MM.1S (cell line): Measurements from ENCODE around the gene IVNS1ABP.

ENCODE experiments used
- DNase-seq: peaks from one replicate; pipeline ENCODE4 v3.0.0-alpha.2; 2015
- H2AFZ ChIP-seq: fragments of 300-600 bp; sonication (generic); 2 replicates; pipeline ENCODE4 v1.6.0; 2016; ENCODE audit warnings: antibody characterized with exemption, low read length
- H3F3A ChIP-seq: fragments of 300-600 bp; sonication (generic); 2 replicates; pipeline ENCODE4 v1.6.1; 2016; ENCODE audit warnings: mild to moderate bottlenecking, antibody characterized with exemption, low read length, moderate library complexity, mixed read lengths; ENCODE audit not compliant: insufficient read depth
- H3K27ac ChIP-seq: fragments of 300-600 bp; sonication (generic); 2 replicates; pipeline ENCODE4 v1.5.1; 2016; ENCODE audit warnings: mild to moderate bottlenecking, low read length
- H3K27me3 ChIP-seq: fragments of 300-600 bp; sonication (generic); replicated peaks from 2 replicates; pipeline ENCODE4 v1.6.0; 2016; ENCODE audit warnings: low read length; ENCODE audit not compliant: insufficient read depth
- H3K36me3 ChIP-seq: fragments of 300-600 bp; sonication (generic); replicated peaks from 2 replicates; pipeline ENCODE4 v1.6.1; 2016; ENCODE audit warnings: mild to moderate bottlenecking, low read length, mixed read lengths; ENCODE audit not compliant: insufficient read depth
- H3K4me1 ChIP-seq: fragments of 300-600 bp; sonication (generic); 2 replicates; pipeline ENCODE4 v1.6.1; 2016; ENCODE audit warnings: low read length, mixed read lengths
- H3K4me2 ChIP-seq: fragments of 300-600 bp; sonication (generic); 2 replicates; pipeline ENCODE4 v1.6.0; 2016; ENCODE audit warnings: low read depth, low read length
- H3K4me3 ChIP-seq: fragments of 300-600 bp; sonication (generic); 2 replicates; pipeline ENCODE4 v1.5.1; 2016; ENCODE audit warnings: low read length, mixed read lengths
- H3K79me2 ChIP-seq: fragments of 300-600 bp; sonication (generic); 2 replicates; pipeline ENCODE4 v1.6.1; 2016; ENCODE audit warnings: mixed run types, low read length, mixed read lengths
- H3K9ac ChIP-seq: fragments of 300-600 bp; sonication (generic); 2 replicates; pipeline ENCODE4 v1.6.1; 2016; ENCODE audit warnings: low read length, mixed read lengths
- H3K9me2 ChIP-seq: fragments of 300-600 bp; sonication (generic); replicated peaks from 2 replicates; pipeline ENCODE4 v1.6.1; 2016; ENCODE audit warnings: mild to moderate bottlenecking, low read length, mixed read lengths; ENCODE audit not compliant: insufficient read depth
- H3K9me3 ChIP-seq: fragments of 300-600 bp; sonication (generic); replicated peaks from 2 replicates; pipeline ENCODE4 v1.6.1; 2016; ENCODE audit warnings: mild to moderate bottlenecking, low read length, mixed read lengths; ENCODE audit not compliant: insufficient read depth
- H4K20me1 ChIP-seq: fragments of 300-600 bp; sonication (generic); 2 replicates; pipeline ENCODE4 v1.6.1; 2016; ENCODE audit warnings: mild to moderate bottlenecking, low read length, moderate library complexity, mixed read lengths; ENCODE audit not compliant: insufficient read depth
- CTCF ChIP-seq: fragments of 300-600 bp; sonication (generic); IDR thresholded peaks from 2 replicates; pipeline ENCODE4 v1.5.1; 2016; ENCODE audit warnings: antibody characterized with exemption, low read length, mixed read lengths
- EZH2 ChIP-seq: fragments of 300-600 bp; sonication (generic); optimal IDR thresholded peaks from 2 replicates; pipeline ENCODE3; 2017; ENCODE audit warnings: low read depth, mild to moderate bottlenecking, antibody characterized with exemption, low read length, mixed read lengths
- EZH2phosphoT487 ChIP-seq: fragments of 300-600 bp; sonication (generic); IDR thresholded peaks from 2 replicates; pipeline ENCODE4 v1.6.1; 2018; ENCODE audit warnings: antibody characterized with exemption, low read length

Gene IVNS1ABP

GRCh38 chr1:185263780-185264179 lies 53.3 kb downstream of the IVNS1ABP start:
- Histone ChIP-seq H3K4me2 (no peak overlapping the region), H3K27ac (no peak overlapping the region), H3K9me3 (no peaks in the 10 kb centered on the region), H3K4me1 (no peaks in the 10 kb centered on the region), H3K9ac (no peak overlapping the region), H3K79me2 (no peaks in the 10 kb centered on the region), H3K4me3 (no peak overlapping the region), H4K20me1 (no peaks in the 10 kb centered on the region), H3K27me3 (no peaks in the 10 kb centered on the region), H2AFZ (no peak overlapping the region), H3K9me2 (no peaks in the 10 kb centered on the region), H3F3A (no peaks in the 10 kb centered on the region), H3K36me3 (no peaks in the 10 kb centered on the region)
- TF ChIP-seq CTCF (no peak), EZH2 (no peak), EZH2phosphoT487 (no peak)
- no peak for DNase-seq

- H3K27ac ChIP-seq: no peak overlapping the region
- H3K9me2 ChIP-seq: no peaks in the 10 kb centered on the region
- no peak overlapping the region for H3K9ac ChIP-seq
- no peak overlapping the region for H3K4me2 ChIP-seq
- no peaks in the 10 kb centered on the region for H3F3A ChIP-seq
- H3K4me3 ChIP-seq: no peak overlapping the region
- no peaks in the 10 kb centered on the region for H3K9me3 ChIP-seq
- no peak for DNase-seq
- H3K79me2 ChIP-seq: no peaks in the 10 kb centered on the region
- H4K20me1 ChIP-seq: no peaks in the 10 kb centered on the region
- H2AFZ ChIP-seq: no peak overlapping the region
- TF ChIP-seq EZH2phosphoT487 (no peak), CTCF (no peak), EZH2 (no peak)
- no peaks in the 10 kb centered on the region for H3K4me1 ChIP-seq
- H3K27me3 ChIP-seq: no peaks in the 10 kb centered on the region
- H3K36me3 ChIP-seq: no peaks in the 10 kb centered on the region
These were observed 53.8 kb downstream of the IVNS1ABP start for GRCh38 chr1:185263292-185263691.

- TF ChIP-seq CTCF (no peak), EZH2phosphoT487 (no peak), EZH2 (no peak)
- no peak overlapping the region for H2AFZ ChIP-seq
These were observed 54.9 kb downstream of the IVNS1ABP start for GRCh38 chr1:185262151-185262550.

More at GRCh38 chr1:185262151-185262550, 54.9 kb downstream of the IVNS1ABP start:
- no peak overlapping the region for H3K9ac ChIP-seq
- no peak overlapping the region for H3K27ac ChIP-seq
- no peaks in the 10 kb centered on the region for H3K9me3 ChIP-seq
- no peaks in the 10 kb centered on the region for H4K20me1 ChIP-seq
- H3K79me2 ChIP-seq: no peaks in the 10 kb centered on the region
- no peaks in the 10 kb centered on the region for H3K4me1 ChIP-seq
- DNase-seq: no peak
- H3K9me2 ChIP-seq: no peaks in the 10 kb centered on the region
- H3K36me3 ChIP-seq: no peaks in the 10 kb centered on the region
- H3K27me3 ChIP-seq: no peaks in the 10 kb centered on the region
- no peaks in the 10 kb centered on the region for H3F3A ChIP-seq
- H3K4me3 ChIP-seq: no peak overlapping the region
- H3K4me2 ChIP-seq: no peak overlapping the region
